VCaP (cell line): Measurements from ENCODE around the gene PTPN1.

Source experiments
- H3K27ac ChIP-seq: fragments of 450-650 bp; 2 replicates; pipeline ENCODE4 v1.5.1; 2017
- TF ChIP-seq, protein P1 (sequence below): fragments of 450-650 bp; conservative IDR thresholded peaks from 2 replicates; pipeline ENCODE4 v1.5.1; 2017; ENCODE audit warnings: mild to moderate bottlenecking, moderate library complexity

The PTPN1 gene

DNA sequence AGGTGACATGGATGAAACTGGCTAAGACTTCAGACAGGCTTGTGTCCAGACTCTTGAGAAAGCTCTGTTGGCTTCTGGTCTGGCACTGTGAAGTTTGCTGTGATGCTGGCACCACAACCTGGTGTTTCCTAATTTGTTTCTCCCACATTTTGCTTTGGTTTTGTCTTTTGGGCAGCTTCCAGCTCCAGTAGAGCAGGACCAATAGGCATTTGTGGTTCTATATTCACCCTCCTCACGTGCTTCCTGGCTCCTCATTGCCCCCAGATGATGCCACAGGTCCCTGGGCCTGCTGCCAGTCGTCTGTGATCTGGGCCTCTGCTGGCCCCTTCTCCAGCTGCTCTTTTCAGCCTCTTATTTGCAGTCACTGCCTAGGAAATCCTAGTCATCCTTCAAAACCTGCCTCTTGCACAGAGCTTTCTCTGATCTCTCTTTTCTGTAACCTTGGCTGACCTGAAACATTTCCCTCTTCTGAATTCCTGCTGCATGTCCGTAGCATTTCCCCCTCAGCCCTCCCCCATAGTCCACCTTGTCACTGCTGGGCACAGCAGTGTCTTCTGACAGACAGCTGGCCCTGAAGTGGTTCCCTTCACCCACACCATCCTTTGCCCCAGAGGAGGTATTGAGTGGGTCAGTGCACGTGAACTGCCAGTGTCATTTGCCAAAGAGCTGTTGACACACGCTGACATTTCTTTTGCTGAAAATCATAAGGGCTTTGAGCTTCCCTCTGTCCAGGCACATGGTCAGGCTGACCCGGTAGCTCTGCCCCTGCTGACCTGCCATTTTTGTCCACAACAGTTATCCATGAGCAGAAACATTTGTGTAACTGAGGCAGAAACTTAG is 63.0 kb downstream of the PTPN1 start:
- TF ChIP-seq, protein P1, sequence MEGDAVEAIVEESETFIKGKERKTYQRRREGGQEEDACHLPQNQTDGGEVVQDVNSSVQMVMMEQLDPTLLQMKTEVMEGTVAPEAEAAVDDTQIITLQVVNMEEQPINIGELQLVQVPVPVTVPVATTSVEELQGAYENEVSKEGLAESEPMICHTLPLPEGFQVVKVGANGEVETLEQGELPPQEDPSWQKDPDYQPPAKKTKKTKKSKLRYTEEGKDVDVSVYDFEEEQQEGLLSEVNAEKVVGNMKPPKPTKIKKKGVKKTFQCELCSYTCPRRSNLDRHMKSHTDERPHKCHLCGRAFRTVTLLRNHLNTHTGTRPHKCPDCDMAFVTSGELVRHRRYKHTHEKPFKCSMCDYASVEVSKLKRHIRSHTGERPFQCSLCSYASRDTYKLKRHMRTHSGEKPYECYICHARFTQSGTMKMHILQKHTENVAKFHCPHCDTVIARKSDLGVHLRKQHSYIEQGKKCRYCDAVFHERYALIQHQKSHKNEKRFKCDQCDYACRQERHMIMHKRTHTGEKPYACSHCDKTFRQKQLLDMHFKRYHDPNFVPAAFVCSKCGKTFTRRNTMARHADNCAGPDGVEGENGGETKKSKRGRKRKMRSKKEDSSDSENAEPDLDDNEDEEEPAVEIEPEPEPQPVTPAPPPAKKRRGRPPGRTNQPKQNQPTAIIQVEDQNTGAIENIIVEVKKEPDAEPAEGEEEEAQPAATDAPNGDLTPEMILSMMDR = no peak
- no peak overlapping the region for H3K27ac ChIP-seq

- TF ChIP-seq, protein P1 = no peak
- H3K27ac ChIP-seq = no peak overlapping the region
These were observed 63.9 kb downstream of the PTPN1 start for GRCh38 chr20:50574108-50574507.

- H3K27ac ChIP-seq = no peak overlapping the region
- TF ChIP-seq, protein P1 = no peak
These were observed 64.4 kb downstream of the PTPN1 start for GRCh38 chr20:50574586-50574985.

DNA sequence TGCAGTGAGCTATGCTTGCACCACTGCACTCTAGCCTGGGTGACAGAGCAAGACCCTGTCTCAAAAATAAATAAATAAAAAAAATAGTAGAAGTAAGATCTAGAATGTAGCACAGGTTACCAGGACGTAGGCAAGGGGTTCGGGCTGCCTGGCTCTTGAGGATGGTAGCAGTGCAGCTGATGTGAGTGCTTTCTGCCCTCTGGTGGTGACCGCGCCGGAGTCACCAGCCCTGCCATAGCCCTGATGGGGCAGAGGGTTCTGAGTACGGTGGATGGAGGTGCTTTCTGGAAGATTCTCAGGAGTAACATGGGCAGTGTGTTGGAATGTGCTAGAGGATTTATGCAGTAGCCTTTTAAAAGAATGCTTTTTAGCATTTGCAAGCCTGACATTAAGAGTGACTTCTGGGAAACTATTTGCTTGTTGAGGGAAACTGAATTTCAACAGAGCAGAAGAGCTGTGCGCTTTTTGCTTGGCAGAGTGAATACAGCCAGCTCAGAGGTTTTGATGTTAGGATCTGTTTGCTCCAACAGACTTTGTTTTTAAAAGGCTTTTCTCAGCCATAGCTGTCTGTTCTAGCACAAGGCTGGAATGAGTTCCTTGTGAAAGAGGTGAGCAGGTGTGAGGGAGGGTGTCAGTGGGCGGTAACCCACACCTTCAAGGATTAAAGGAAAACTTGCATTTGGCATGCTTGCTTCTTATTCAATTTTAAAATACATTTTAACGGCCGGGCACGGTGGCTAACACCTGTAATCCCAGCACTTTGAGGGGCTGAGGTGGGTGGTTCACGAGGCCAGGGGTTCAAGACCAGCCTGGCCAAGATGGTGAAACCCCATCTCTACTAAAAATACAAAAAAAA is 65.9 kb downstream of the PTPN1 start:
- H3K27ac ChIP-seq = peak overlapping the region; percentile 48
- TF ChIP-seq, protein P1 = peak; percentile 95

DNA sequence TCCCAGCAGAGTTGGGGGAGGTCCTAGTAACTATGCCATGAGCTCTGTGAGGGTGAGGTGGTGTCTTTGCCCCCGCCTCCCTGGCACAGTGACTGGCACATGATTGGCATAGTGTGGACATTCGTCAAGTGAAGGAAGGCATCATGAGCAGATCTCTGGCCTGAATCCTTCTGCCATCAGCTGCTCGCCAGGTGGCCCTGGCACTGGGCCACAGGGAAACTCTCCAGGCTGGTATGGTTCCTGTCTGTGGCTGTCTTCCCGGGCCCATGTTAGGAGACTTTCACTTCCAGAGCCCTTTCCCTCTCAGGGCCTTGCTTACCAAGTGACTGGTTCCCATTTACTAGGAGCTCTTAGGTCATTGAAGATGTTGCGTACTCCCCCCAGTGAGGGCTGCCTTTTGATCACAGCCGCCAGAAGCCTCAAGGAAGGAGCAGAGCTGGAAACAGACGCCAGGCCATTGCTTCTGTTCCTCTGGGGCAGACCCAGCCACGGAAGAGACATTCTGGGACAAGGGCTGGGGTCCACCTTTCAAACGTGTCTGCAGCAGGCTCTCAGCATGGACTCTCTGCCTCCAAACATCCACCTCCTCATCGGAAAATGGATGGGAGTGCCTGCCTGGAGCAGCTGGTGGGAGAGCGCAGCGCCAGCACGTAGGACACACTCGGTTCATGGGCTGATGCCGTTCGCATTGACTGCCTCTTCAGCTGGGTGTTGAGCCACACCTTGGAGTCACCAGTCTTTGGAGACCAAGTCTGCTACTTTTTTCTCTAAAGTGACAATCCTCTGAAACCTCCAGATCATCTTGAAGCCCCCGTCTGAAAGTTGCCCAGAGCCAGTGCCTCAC is 67.2 kb downstream of the PTPN1 start:
- peak overlapping the region; percentile 48 for H3K27ac ChIP-seq
- TF ChIP-seq, protein P1 = no peak

DNA sequence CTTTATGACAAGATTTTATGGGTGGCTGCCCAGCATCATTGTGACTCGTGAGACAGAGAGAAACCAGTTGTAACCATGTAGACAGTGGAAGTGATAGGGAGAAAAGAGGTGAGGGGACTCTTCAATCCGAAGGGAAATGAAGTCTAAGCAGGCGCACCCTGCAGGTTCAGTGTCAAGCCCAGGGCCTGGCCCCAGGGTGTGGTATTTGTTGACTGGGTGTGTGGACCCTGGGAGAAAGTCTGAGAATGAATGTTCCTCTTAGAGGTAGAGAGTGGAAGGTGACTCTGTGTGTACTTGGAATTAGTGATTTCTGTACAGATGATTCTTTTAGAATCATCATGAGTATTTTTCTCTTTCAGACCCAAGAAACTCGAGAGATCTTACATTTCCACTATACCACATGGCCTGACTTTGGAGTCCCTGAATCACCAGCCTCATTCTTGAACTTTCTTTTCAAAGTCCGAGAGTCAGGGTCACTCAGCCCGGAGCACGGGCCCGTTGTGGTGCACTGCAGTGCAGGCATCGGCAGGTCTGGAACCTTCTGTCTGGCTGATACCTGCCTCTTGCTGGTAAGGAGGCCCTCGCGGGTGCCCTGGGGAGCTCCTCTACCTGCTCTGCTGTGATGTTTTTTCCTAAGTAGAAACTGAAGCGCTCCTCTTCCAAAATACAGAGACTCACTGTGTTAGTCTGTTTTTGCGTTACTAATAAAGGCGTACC is 68.0 kb downstream of the PTPN1 start:
- peak overlapping the region; percentile 48; the same call in 1 of the 2 replicates for H3K27ac ChIP-seq
- TF ChIP-seq, protein P1 = no peak
